ENCODE data around the gene CCNC.

GRCh38 chr6:99608886-99609482, 40.5 kb upstream of the CCNC start:
- no peak for TF ChIP-seq CTCF (tag by site-specific recombination; IDR thresholded peaks at IDR 0.05)
- TF ChIP-seq ZNF175 (tag by site-specific recombination; IDR thresholded peaks at IDR 0.05): no peak
- TF ChIP-seq KLF9 (tag by site-specific recombination; IDR thresholded peaks at IDR 0.05; ENCODE audit: low read depth): no peak
- TF ChIP-seq ZNF704 (tag by site-specific recombination; IDR thresholded peaks at IDR 0.05): no peak
- TF ChIP-seq SETDB1 (IDR thresholded peaks at IDR 0.05; ENCODE audit: insufficient read length, low read length): no peak
- no peak for TF ChIP-seq ZNF18 (tag by site-specific recombination; IDR thresholded peaks at IDR 0.05)
- TF ChIP-seq ZNF843 (tag by site-specific recombination; IDR thresholded peaks at IDR 0.05): no peak
- TF ChIP-seq ZBTB6 (tag by site-specific recombination; IDR thresholded peaks at IDR 0.05): no peak
- TF ChIP-seq ZNF645 (tag by site-specific recombination; IDR thresholded peaks at IDR 0.05): no peak
- no peak for TF ChIP-seq YY1 (tag by site-specific recombination; IDR thresholded peaks at IDR 0.05)

Measured in HEK293 (cell line).